H1 (cell line): ENCODE measurements around the gene ADO. TPM values are rescaled to one million over a fixed set of nuclear protein-coding genes. Genes with fewer than 3 reads are reported as not detected.

Experiments used
- MAFK ChIP-seq: IDR thresholded peaks from 2 replicates; pipeline ENCODE4 v1.6.1; 2012; ENCODE audit warnings: low read depth, mild to moderate bottlenecking, improper control_type of control experiment, low read length
- polyA plus RNA-seq, 7 experiments: library from polyadenylated mRNA; depleted of rRNA in 3 of 7; stranded (reverse) in 5 of 7; unstranded in 2 of 7; fragments of >200 nt in 5 of 7; fragments of 200-250 nt in 2 of 7; gene quantifications; 1 replicate in 5 of 7; 2 replicates in 1 of 7; 4 replicates in 1 of 7; pipeline versions ENCODE4 v1.2.1 to v1.2.3, GENCODE V29; 2011 to 2013; ENCODE audit warnings: missing spikeins in 2 of 7, mixed read lengths in 2 of 7
- total RNA-seq: library from RNA; stranded (reverse); fragmentation: NEBNext Ultra II Directional; extraction: Animal tissue kit (Norgen Biotek cat#: 25700); gene quantifications from 2 replicates; pipeline ENCODE4 v1.2.1, GENCODE V29; 2021
- TF ChIP-seq, protein P1 (sequence below): IDR thresholded peaks from 2 replicates; pipeline ENCODE4 v1.6.1; 2012; ENCODE audit warnings: inconsistent platforms

The ADO gene
- total and polyA plus RNA-seq, 2 of the 8 experiments (the other 6 are each of a cell fraction or from before 2014, with no cell fraction given) = 18.7 to 27.9 TPM

DNA sequence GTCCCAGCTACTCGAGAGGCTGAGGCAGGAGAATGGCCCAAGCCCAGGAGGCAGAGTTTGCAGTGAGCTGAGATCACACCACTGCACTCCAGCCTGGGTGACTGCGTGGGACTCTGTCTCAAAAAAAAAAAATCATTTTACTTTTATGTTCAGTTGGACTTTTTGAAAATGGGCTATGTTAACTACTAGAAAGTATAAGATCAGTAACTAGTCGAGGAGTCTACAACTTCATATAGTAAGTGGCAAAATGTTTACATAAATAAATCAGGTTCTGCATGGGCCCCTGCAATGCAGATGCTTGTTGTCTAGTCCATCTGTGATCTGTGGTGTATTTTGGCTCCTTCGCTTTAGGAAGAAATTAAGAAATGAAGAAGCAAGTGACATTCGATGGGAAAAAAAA, 12.3 kb upstream of the ADO start (continued):
- TF ChIP-seq, protein P1, sequence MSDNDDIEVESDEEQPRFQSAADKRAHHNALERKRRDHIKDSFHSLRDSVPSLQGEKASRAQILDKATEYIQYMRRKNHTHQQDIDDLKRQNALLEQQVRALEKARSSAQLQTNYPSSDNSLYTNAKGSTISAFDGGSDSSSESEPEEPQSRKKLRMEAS = no peak
- TF ChIP-seq MAFK = no peak
